Vagina (tissue), 2 donors: ENCODE data around the gene TXN2. TPM values are rescaled to one million over a fixed set of nuclear protein-coding genes. Genes with fewer than 3 reads are reported as not detected.

Experiments used
- DNase-seq, 2 donors: peaks; one replicate each; pipeline ENCODE4 v3.0.0-alpha.2; 2017; ENCODE audit errors: extremely low spot score in 2 of 2
- H3K27ac ChIP-seq: fragments of 200-600 bp; sonication (generic); one replicate; pipeline ENCODE4 v1.5.1; 2019
- H3K27me3 ChIP-seq: fragments of 200-600 bp; sonication (generic); one replicate; pipeline ENCODE4 v1.5.1; 2019
- H3K36me3 ChIP-seq, 2 donors: fragments of 200-600 bp; sonication (generic); one replicate each; pipeline ENCODE4 v1.5.1; 2017 to 2019
- H3K4me1 ChIP-seq: fragments of 200-600 bp; sonication (generic); one replicate; pipeline ENCODE4 v1.5.1; 2019
- H3K4me3 ChIP-seq, 2 donors: fragments of 200-600 bp; sonication (generic); 1 replicate in 1 of 2; 2 replicates in 1 of 2; pipeline ENCODE4 v1.5.1; 2016 to 2019
- H3K9me3 ChIP-seq: fragments of 200-600 bp; sonication (generic); one replicate; pipeline ENCODE4 v1.5.1; 2019
- POLR2A ChIP-seq, 2 donors: fragments of 450-650 bp; IDR thresholded peaks; one replicate each; pipeline ENCODE4 v1.6.1; 2017; ENCODE audit warnings: antibody characterized with exemption in 2 of 2, mild to moderate bottlenecking in 2 of 2, moderate library complexity in 2 of 2
- POLR2AphosphoS5 ChIP-seq, 2 donors: sonication (generic); formaldehyde crosslinking; IDR thresholded peaks; one replicate each; pipeline ENCODE4 v1.9.0; 2017; ENCODE audit warnings: antibody characterized with exemption in 2 of 2, mild to moderate bottlenecking in 2 of 2, low read depth in 1 of 2; ENCODE audit not compliant: insufficient read depth in 1 of 2
- intact Hi-C: fragments of 100-400 bp; cut with DNase I; formaldehyde crosslinking; loops from one replicate; pipeline ENCODE4 v1.15.1; 2023
- total RNA-seq: library from RNA; depleted of rRNA; stranded (reverse); fragments of >200 nt; gene quantifications from one replicate; pipeline ENCODE4 v1.2.3, GENCODE V29; 2016
- TF ChIP-seq, protein P1 (sequence below), 3 experiments: fragments of 450-650 bp in 2 of 3; fragments of 200-600 bp in 1 of 3; sonication (generic) in 1 of 3; IDR thresholded peaks; one replicate each; pipeline ENCODE4 v1.5.1; 2017 to 2019; ENCODE audit warnings: antibody characterized with exemption in 3 of 3, mild to moderate bottlenecking in 2 of 3, moderate library complexity in 2 of 3

Gene TXN2
- total RNA-seq, 1 donor from 2014 or later = 46.9 TPM

DNA sequence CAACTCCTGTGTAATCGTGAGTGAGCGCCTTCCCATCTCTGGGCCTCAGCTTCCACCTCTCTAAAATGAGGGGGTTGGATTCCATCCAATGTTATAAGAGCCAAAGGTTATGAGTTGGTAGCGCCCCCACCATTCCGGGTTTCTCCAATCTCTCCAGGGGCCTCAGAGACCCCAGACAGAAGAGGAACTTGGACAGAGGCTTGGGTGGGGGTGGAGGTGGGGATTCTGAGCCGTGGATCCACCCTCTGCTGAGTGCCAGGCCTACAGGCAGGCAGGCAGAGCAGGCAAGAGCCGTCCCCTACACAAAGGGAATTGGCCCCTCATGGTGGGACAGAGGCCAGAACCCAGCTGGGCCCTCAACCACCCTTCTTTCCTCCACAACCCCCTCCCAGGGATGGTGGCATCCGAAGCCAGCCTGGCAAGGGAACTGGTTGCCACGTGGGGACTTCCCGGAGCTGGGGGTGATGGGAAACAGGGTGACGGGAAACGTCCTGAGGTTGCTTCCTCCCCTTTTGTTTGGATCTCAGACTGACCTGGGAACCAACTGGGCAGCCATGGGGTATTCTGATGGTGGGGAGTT is 31.8 kb downstream of the TXN2 start:
- TF ChIP-seq, protein P1, sequence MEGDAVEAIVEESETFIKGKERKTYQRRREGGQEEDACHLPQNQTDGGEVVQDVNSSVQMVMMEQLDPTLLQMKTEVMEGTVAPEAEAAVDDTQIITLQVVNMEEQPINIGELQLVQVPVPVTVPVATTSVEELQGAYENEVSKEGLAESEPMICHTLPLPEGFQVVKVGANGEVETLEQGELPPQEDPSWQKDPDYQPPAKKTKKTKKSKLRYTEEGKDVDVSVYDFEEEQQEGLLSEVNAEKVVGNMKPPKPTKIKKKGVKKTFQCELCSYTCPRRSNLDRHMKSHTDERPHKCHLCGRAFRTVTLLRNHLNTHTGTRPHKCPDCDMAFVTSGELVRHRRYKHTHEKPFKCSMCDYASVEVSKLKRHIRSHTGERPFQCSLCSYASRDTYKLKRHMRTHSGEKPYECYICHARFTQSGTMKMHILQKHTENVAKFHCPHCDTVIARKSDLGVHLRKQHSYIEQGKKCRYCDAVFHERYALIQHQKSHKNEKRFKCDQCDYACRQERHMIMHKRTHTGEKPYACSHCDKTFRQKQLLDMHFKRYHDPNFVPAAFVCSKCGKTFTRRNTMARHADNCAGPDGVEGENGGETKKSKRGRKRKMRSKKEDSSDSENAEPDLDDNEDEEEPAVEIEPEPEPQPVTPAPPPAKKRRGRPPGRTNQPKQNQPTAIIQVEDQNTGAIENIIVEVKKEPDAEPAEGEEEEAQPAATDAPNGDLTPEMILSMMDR (IDR thresholded peaks at IDR 0.05) = no peak
- TF ChIP-seq POLR2A (IDR thresholded peaks at IDR 0.05) = no peak
- H3K4me3 ChIP-seq = no peak overlapping the region
- H3K36me3 ChIP-seq = no peaks in the 10 kb centered on the region
- no peaks in the 10 kb centered on the region for H3K9me3 ChIP-seq
- no peak for DNase-seq
- H3K27ac ChIP-seq = peak overlapping the region; percentile 57
- H3K27me3 ChIP-seq = no peaks in the 10 kb centered on the region
- intact Hi-C loops = no loop called here
- H3K4me1 ChIP-seq = peaks cover 56% of the 10 kb centered on the region

GRCh38 chr22:36447632-36448031 is 33.8 kb downstream of the TXN2 start:
- no peak overlapping the region for H3K27ac ChIP-seq
- DNase-seq = no peak
- H3K36me3 ChIP-seq = no peaks in the 10 kb centered on the region
- H3K9me3 ChIP-seq = no peaks in the 10 kb centered on the region
- H3K27me3 ChIP-seq = no peaks in the 10 kb centered on the region
- H3K4me1 ChIP-seq = peaks cover 51% of the 10 kb centered on the region
- intact Hi-C loops = no loop called here
- no peak overlapping the region for H3K4me3 ChIP-seq
- TF ChIP-seq, protein P1 (IDR thresholded peaks at IDR 0.05) = no peak

DNA sequence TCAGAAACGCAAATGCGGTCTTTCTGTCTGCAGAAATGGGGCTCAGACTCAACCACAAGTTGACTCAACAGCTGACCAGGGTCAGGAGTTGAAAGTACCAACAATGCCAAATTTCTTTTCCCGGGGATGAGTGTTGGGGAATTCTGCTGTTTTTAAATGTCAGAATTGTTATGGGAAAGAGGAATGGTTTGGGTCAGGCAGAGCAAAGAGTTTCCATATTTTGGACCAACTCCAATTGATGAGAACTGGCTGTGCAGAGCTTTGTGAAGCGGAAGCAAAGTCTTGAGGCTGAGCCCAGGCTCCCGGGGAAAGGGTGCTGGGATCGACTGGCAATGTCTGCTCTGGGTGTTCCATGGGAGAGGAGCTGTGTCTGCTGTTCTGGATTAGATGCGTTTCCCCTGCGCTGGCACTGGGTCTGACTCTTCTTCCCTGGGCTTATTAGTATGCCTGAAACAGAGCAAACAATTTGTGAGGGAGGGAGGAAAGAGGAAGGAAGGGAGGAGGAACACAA is 36.2 kb downstream of the TXN2 start:
- H3K36me3 ChIP-seq = no peaks in the 10 kb centered on the region
- H3K4me3 ChIP-seq = no peak overlapping the region
- H3K4me1 ChIP-seq = peaks cover 31% of the 10 kb centered on the region
- intact Hi-C loops = no loop called here
- no peaks in the 10 kb centered on the region for H3K9me3 ChIP-seq
- no peaks in the 10 kb centered on the region for H3K27me3 ChIP-seq
- H3K27ac ChIP-seq = peak overlapping the region; percentile 63
- no peak for DNase-seq
- TF ChIP-seq POLR2AphosphoS5 (IDR thresholded peaks at IDR 0.05; ENCODE audit: insufficient read depth in 1 of 2, low read depth in 1 of 2) (no peak), POLR2A (IDR thresholded peaks at IDR 0.05) (no peak)
- TF ChIP-seq, protein P1 (IDR thresholded peaks at IDR 0.05) = no peak

GRCh38 chr22:36443198-36443770 is 38.2 kb downstream of the TXN2 start:
- Histone ChIP-seq H3K27ac (peak overlapping the region; percentile 11), H3K36me3 (no peaks in the 10 kb centered on the region), H3K4me1 (peaks cover 22% of the 10 kb centered on the region), H3K27me3 (no peaks in the 10 kb centered on the region), H3K9me3 (no peaks in the 10 kb centered on the region), H3K4me3 (no peak overlapping the region)
- TF ChIP-seq, protein P1 (IDR thresholded peaks at IDR 0.05) = no peak
- no peak for TF ChIP-seq POLR2AphosphoS5 (IDR thresholded peaks at IDR 0.05; ENCODE audit: insufficient read depth in 1 of 2, low read depth in 1 of 2)
- TF ChIP-seq POLR2A (IDR thresholded peaks at IDR 0.05) = no peak
- intact Hi-C loops = no loop called here
- no peak for DNase-seq

DNA sequence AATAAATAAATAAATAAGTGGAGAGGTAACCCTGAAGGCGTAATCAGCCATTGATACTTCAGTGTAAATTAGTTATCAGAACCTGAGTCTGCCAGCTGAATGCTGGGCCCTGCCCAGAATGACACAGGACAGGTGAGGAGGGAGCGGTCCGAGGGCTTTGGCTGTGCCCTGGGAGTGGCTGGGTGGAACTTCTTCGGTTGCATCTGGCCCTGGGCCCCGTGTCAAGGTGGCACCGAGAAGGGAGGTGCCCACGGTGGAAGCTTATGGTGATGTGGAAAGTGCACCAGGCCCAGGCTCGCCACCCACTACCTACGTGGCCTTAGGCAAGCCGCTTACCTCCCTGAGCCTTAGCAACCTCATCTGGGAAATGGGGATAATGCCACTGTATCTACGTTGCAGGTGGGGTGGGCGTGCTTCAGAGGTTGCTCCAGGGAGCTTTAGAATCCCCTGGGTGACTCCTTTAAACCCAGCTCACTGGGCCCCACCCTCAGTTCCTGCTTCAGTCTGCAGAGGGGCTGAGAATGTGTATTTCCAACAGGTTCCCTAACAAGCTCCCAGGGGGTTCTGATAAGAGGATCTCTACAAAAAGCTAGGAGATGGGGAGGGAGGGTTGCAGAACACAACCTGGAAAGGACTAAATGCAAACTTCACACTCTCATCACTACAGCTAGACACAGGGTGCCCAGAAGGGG is 38.8 kb downstream of the TXN2 start:
- no peak for DNase-seq
- no peaks in the 10 kb centered on the region for H3K27me3 ChIP-seq
- peaks cover 21% of the 10 kb centered on the region for H3K4me1 ChIP-seq
- intact Hi-C loops = no loop called here
- H3K36me3 ChIP-seq = no peaks in the 10 kb centered on the region
- no peaks in the 10 kb centered on the region for H3K9me3 ChIP-seq
- H3K27ac ChIP-seq = peak overlapping the region; percentile 11
- TF ChIP-seq, protein P1 (IDR thresholded peaks at IDR 0.05) = no peak
- TF ChIP-seq POLR2AphosphoS5 (IDR thresholded peaks at IDR 0.05; ENCODE audit: insufficient read depth in 1 of 2, low read depth in 1 of 2) (no peak), POLR2A (IDR thresholded peaks at IDR 0.05) (no peak)
- no peak overlapping the region for H3K4me3 ChIP-seq
